Endodermal cell (in vitro differentiated cells): ENCODE data around the gene IGSF21. TPM values are rescaled to one million over a fixed set of nuclear protein-coding genes. Genes with fewer than 3 reads are reported as not detected.
A peak's percentile ranks its signal among the peaks of the same experiment; 100 is the strongest.

ENCODE experiments used
- DNase-seq: peaks from one replicate; pipeline ENCODE4 v3.0.0-alpha.2; 2017
- H3K27ac ChIP-seq: 2 replicates; pipeline ENCODE4 v1.5.1; 2013; ENCODE audit warnings: mild to moderate bottlenecking, low read depth, low read length, moderate library complexity
- H3K27me3 ChIP-seq: 2 replicates; pipeline ENCODE4 v1.6.1; 2013; ENCODE audit warnings: mild to moderate bottlenecking, low read length, moderate library complexity; ENCODE audit not compliant: insufficient read depth, control insufficient read depth, poor library complexity, severe bottlenecking
- H3K36me3 ChIP-seq: 2 replicates; pipeline ENCODE4 v1.7.0; 2013; ENCODE audit warnings: mild to moderate bottlenecking, low read length, moderate library complexity; ENCODE audit not compliant: control insufficient read depth, insufficient read depth
- H3K4me1 ChIP-seq: one replicate; pipeline ENCODE4 v1.7.0; 2013; ENCODE audit warnings: low read length; ENCODE audit not compliant: control insufficient read depth, insufficient read depth
- H3K4me3 ChIP-seq: 2 replicates; pipeline ENCODE4 v1.5.1; 2013; ENCODE audit warnings: mild to moderate bottlenecking, low read length, moderate library complexity
- H3K9ac ChIP-seq: 2 replicates; pipeline ENCODE4 v1.6.1; 2013; ENCODE audit warnings: mild to moderate bottlenecking, low read length, moderate library complexity; ENCODE audit not compliant: poor library complexity, severe bottlenecking; ENCODE audit errors: extremely low read depth
- H3K9me3 ChIP-seq: 2 replicates; pipeline ENCODE4 v1.6.1; 2013; ENCODE audit warnings: mild to moderate bottlenecking, low read length, moderate library complexity; ENCODE audit not compliant: control insufficient read depth
- H3K27ac Mint-ChIP-seq: 2 replicates; pipeline ENCODE4 v1.8.0; 2020; ENCODE audit warnings: mixed read lengths
- H3K27me3 Mint-ChIP-seq: 2 replicates; pipeline ENCODE4 v1.8.0; 2021; ENCODE audit warnings: mild to moderate bottlenecking, mixed read lengths; ENCODE audit not compliant: insufficient read depth
- H3K36me3 Mint-ChIP-seq: 2 replicates; pipeline ENCODE4 v1.8.0; 2020; ENCODE audit warnings: low read depth, mixed read lengths
- H3K4me1 Mint-ChIP-seq: 2 replicates; pipeline ENCODE4 v1.8.0; 2020; ENCODE audit warnings: mixed read lengths
- H3K4me3 Mint-ChIP-seq: 2 replicates; pipeline ENCODE4 v1.8.0; 2020; ENCODE audit warnings: mild to moderate bottlenecking, moderate library complexity, mixed read lengths
- H3K9me3 Mint-ChIP-seq: 2 replicates; pipeline ENCODE4 v1.8.0; 2020; ENCODE audit warnings: mild to moderate bottlenecking, mixed read lengths
- WGBS, 2 experiments: methylation state at CpG; one replicate each; pipeline versions ENCODE4 v1.1.5 to v1.1.7; 2013; ENCODE audit warnings: missing lambda C conversion rate in 2 of 2, mixed read lengths in 1 of 2; ENCODE audit not compliant: insufficient coverage in 1 of 2, insufficient read length in 1 of 2; 5-methylcytosine and 5-hydroxymethylcytosine counted together
- total RNA-seq, 2 donors: library from RNA; stranded (reverse); fragmentation: NEBNext Ultra II Directional in 1 of 2; extraction: Animal tissue kit (Norgen Biotek cat#: 25700) in 1 of 2; gene quantifications; 2 replicates in 1 of 2; 3 replicates in 1 of 2; pipeline ENCODE4 v1.2.1, GENCODE V29; 2021
- TF ChIP-seq, protein P1 (sequence below): fragments of 200-600 bp; sonication (generic); conservative IDR thresholded peaks from 2 replicates; pipeline ENCODE4 v1.5.0; 2021; ENCODE audit warnings: antibody characterized with exemption, mild to moderate bottlenecking

Gene IGSF21
- total RNA-seq, 2 donors from 2014 or later: 1.3 to 1.7 TPM

DNA sequence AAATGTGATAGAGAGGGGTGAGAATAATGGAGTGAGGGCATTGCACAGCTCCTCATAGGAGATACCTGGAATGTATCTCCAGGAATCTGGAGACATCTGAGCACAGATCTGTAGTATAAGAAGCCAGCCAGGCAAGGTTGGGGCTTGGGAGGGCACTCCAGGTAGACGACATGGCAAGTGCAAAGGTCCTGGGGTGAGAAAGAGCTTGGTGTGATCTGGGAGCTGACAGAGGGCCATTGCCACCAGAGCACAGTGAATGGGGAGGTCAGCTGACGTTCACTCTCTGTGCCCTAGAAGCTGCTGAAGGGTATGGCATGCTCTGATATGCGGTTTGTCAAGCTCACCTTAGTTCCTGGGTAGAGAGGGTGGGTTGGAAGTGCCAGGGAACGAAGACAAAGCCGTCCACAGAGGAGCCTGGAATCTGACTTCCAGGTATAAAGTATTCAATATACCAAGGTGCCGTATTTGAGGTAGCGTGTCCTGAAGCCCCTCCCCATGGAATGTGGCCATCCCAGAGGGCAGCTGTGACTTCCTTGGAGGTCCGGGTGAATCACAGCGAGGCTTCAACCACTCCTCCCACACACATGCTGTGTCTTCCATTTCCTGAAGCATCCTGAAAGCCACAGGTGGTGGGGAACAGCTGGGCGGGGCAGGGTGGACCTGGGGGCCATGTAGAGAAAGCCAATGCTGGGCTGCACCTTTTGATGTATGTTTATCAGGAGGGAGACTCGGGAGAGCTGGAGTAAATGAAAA lies 190.5 kb downstream of the IGSF21 start:
- H3K27ac ChIP-seq: no peak overlapping the region
- WGBS, 2 experiments: 17 to 60% methylated on average over 5 to 11 of the region's 11 CpGs

DNA sequence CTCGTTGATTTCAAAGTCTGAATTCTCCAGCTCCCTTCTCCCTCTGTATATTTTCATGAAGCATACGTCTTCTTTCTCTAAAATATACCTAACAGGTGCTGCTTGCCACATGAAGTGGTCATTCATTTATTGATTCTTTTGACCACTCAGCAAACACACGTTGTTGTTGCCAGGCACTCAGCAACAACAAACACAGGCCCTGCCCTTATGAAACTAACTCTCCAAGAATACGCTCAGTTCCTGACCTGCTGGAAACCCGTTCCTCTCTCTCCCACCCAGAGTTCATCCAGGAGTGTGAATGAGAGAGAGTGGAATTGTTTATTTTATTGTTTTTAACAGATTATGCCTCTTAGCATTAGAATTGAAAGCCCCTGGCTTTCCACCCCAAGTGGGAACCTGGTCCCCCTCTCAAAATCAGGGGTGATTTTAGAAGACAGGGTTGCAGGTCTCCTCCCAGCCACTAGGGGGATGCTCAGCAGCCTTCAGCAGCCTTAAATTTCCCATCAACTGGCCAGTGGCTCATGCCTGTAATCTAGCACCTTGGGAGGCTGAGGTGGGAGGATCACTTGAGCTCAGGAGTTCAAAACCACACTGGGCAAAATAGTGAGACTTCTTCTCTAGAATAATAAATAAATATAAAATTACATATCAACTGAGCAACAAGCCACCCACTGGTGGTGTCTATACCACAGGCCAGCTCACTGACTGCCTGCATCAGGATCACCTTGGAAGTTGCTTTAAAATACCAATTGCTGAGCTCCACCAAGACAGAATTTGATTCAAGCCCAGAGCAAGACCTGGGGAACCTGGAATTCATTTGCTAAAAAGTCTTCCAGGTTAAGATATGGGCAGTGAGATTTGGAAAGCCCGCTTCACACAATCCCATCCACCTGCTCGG lies 192.1 kb downstream of the IGSF21 start:
- Mint-ChIP-seq H3K4me1 (peaks cover 9% of the 10 kb centered on the region), H3K27me3 (peaks cover 8% of the 10 kb centered on the region), H3K27ac (peak overlapping the region; percentile 18), H3K4me3 (no peak overlapping the region), H3K9me3 (no peaks in the 10 kb centered on the region), H3K36me3 (no peaks in the 10 kb centered on the region)
- H3K36me3 ChIP-seq: no peaks in the 10 kb centered on the region
- DNase-seq: peak; percentile 82
- TF ChIP-seq, protein P1, sequence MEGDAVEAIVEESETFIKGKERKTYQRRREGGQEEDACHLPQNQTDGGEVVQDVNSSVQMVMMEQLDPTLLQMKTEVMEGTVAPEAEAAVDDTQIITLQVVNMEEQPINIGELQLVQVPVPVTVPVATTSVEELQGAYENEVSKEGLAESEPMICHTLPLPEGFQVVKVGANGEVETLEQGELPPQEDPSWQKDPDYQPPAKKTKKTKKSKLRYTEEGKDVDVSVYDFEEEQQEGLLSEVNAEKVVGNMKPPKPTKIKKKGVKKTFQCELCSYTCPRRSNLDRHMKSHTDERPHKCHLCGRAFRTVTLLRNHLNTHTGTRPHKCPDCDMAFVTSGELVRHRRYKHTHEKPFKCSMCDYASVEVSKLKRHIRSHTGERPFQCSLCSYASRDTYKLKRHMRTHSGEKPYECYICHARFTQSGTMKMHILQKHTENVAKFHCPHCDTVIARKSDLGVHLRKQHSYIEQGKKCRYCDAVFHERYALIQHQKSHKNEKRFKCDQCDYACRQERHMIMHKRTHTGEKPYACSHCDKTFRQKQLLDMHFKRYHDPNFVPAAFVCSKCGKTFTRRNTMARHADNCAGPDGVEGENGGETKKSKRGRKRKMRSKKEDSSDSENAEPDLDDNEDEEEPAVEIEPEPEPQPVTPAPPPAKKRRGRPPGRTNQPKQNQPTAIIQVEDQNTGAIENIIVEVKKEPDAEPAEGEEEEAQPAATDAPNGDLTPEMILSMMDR: peak; percentile 92
- H3K4me1 ChIP-seq: no peaks in the 10 kb centered on the region
- no peak overlapping the region for H3K27ac ChIP-seq
- 76 to 81% methylated on average over 4 to 7 of the region's 7 CpGs for WGBS, 2 experiments
- H3K4me3 ChIP-seq: no peak overlapping the region
- H3K9ac ChIP-seq: no peak overlapping the region
- no peaks in the 10 kb centered on the region for H3K27me3 ChIP-seq
- no peaks in the 10 kb centered on the region for H3K9me3 ChIP-seq

More for the DNA sequence above, 190.5 kb downstream of the IGSF21 start:
- Mint-ChIP-seq H3K4me3 (no peak overlapping the region), H3K36me3 (no peaks in the 10 kb centered on the region), H3K4me1 (peaks cover 9% of the 10 kb centered on the region), H3K27ac (peak overlapping the region; percentile 55), H3K9me3 (no peaks in the 10 kb centered on the region), H3K27me3 (peaks cover 8% of the 10 kb centered on the region)
- H3K4me1 ChIP-seq: no peaks in the 10 kb centered on the region
- no peaks in the 10 kb centered on the region for H3K27me3 ChIP-seq
- H3K36me3 ChIP-seq: no peaks in the 10 kb centered on the region
- no peak overlapping the region for H3K9ac ChIP-seq
- H3K9me3 ChIP-seq: no peaks in the 10 kb centered on the region
- no peak overlapping the region for H3K4me3 ChIP-seq
- TF ChIP-seq, protein P1: no peak
- DNase-seq: peak; percentile 95

DNA sequence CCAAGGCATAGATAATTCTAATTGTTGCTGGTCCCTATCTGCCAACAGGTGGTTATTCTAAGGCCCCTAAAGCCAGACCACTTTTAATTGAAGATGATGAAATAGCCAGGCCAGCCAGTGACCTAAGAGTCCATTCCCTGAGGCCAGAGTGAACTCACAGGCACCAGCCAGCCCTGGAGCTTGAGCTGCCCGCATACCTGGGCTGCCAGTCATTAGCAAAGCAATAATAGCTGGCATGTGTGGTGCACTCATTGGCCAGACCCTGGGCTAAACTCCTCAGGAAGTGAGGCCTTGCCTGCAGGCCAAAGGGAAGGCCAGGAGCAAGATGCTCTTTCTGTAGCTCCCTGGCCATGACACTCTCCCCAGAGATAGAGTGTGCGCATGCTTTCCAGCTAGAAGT lies 192.8 kb downstream of the IGSF21 start:
- Mint-ChIP-seq H3K36me3 (no peaks in the 10 kb centered on the region), H3K27ac (no peak overlapping the region), H3K9me3 (no peaks in the 10 kb centered on the region), H3K4me1 (peaks cover 9% of the 10 kb centered on the region), H3K27me3 (peaks cover 3% of the 10 kb centered on the region), H3K4me3 (no peak overlapping the region)
- Histone ChIP-seq H3K4me3 (no peak overlapping the region), H3K9ac (no peak overlapping the region), H3K27ac (no peak overlapping the region), H3K9me3 (no peaks in the 10 kb centered on the region), H3K27me3 (no peaks in the 10 kb centered on the region), H3K4me1 (no peaks in the 10 kb centered on the region), H3K36me3 (no peaks in the 10 kb centered on the region)
- TF ChIP-seq, protein P1: no peak
- no peak for DNase-seq
- WGBS, 2 experiments: 83 to 100% methylated on average over 2 of the region's 2 CpGs
